Stomach (tissue), 4 donors: Measurements from ENCODE around the gene EFCAB5.
A peak's percentile ranks its signal among the peaks of the same experiment; 100 is the strongest.

Experiments used
- CTCF ChIP-seq, 7 experiments: fragments of 450-650 bp in 4 of 7; fragments of 200-600 bp in 3 of 7; sonication (generic) in 3 of 7; IDR thresholded peaks; one replicate each; pipeline ENCODE4 v1.5.1; 2016 to 2019; ENCODE audit warnings: antibody characterized with exemption in 7 of 7, control low read depth in 2 of 7, mild to moderate bottlenecking in 1 of 7
- EP300 ChIP-seq: sonication (generic); formaldehyde crosslinking; IDR thresholded peaks from one replicate; pipeline ENCODE4 v1.6.1; 2017; ENCODE audit warnings: antibody characterized with exemption
- POLR2A ChIP-seq, 4 donors: fragments of 450-650 bp; IDR thresholded peaks; one replicate each; pipeline ENCODE4 v1.6.1; 2016; ENCODE audit warnings: antibody characterized with exemption in 4 of 4, control low read depth in 2 of 4, mild to moderate bottlenecking in 1 of 4, moderate library complexity in 1 of 4
- POLR2AphosphoS5 ChIP-seq, 3 donors: sonication (generic); formaldehyde crosslinking; IDR thresholded peaks; one replicate each; pipeline ENCODE4 v1.6.1; 2016; ENCODE audit warnings: antibody characterized with exemption in 3 of 3

- TF ChIP-seq CTCF (IDR thresholded peaks at IDR 0.05) (peak in 5 of 7 experiments; percentile 71 to 86 (median 85)), POLR2A (IDR thresholded peaks at IDR 0.05) (no peak), EP300 (no peak), POLR2AphosphoS5 (IDR thresholded peaks at IDR 0.05) (peak in 1 of 3 donors; percentile 46)
Measured at GRCh38 chr17:30104575-30105339, 163.3 kb downstream of the EFCAB5 start.
